C4-2B (cell line): ENCODE measurements around the gene P2RY8.

Experiments
- H3K27ac ChIP-seq: fragments of 450-650 bp; 2 replicates; pipeline ENCODE4 v1.5.1; 2017
- CTCF ChIP-seq: fragments of 450-650 bp; conservative IDR thresholded peaks from 2 replicates; pipeline ENCODE4 v1.5.1; 2017; ENCODE audit warnings: mild to moderate bottlenecking
- ZFX ChIP-seq: fragments of 450-650 bp; IDR thresholded peaks from 2 replicates; pipeline ENCODE4 v1.6.1; 2017

P2RY8 gene

GRCh38 chrX:1502853-1503252 is 34.1 kb downstream of the P2RY8 start:
- no peak overlapping the region for H3K27ac ChIP-seq
- TF ChIP-seq ZFX (no peak), CTCF (no peak)

GRCh38 chrX:1502241-1502640 is 34.7 kb downstream of the P2RY8 start:
- no peak overlapping the region for H3K27ac ChIP-seq

GRCh38 chrX:1500701-1501624 is 36.0 kb downstream of the P2RY8 start:
- H3K27ac ChIP-seq = no peak overlapping the region
- no peak for TF ChIP-seq ZFX
- TF ChIP-seq CTCF = no peak

More at GRCh38 chrX:1502241-1502640, 34.7 kb downstream of the P2RY8 start:
- no peak for TF ChIP-seq ZFX
- TF ChIP-seq CTCF = no peak

- H3K27ac ChIP-seq = no peak overlapping the region
Observed at GRCh38 chrX:1496076-1496475, 40.9 kb downstream of the P2RY8 start.

GRCh38 chrX:1493877-1494510 is 43.0 kb downstream of the P2RY8 start:
- TF ChIP-seq ZFX = no peak
- TF ChIP-seq CTCF = no peak
- no peak overlapping the region for H3K27ac ChIP-seq

More at GRCh38 chrX:1496076-1496475, 40.9 kb downstream of the P2RY8 start:
- TF ChIP-seq CTCF (no peak), ZFX (no peak)

- TF ChIP-seq ZFX (no peak), CTCF (no peak)
- no peak overlapping the region for H3K27ac ChIP-seq
Observed at GRCh38 chrX:1493412-1493811, 43.6 kb downstream of the P2RY8 start.

- H3K27ac ChIP-seq = no peak overlapping the region
- TF ChIP-seq CTCF (no peak), ZFX (no peak)
Observed at GRCh38 chrX:1492421-1493012, 44.5 kb downstream of the P2RY8 start.
